ENCODE results near the gene DTWD1.
"Not testable (repeated sequence)": the region's sequence is repeated elsewhere in the genome, so short reads cannot be mapped to it uniquely, and the experiment has no call there.

DNA sequence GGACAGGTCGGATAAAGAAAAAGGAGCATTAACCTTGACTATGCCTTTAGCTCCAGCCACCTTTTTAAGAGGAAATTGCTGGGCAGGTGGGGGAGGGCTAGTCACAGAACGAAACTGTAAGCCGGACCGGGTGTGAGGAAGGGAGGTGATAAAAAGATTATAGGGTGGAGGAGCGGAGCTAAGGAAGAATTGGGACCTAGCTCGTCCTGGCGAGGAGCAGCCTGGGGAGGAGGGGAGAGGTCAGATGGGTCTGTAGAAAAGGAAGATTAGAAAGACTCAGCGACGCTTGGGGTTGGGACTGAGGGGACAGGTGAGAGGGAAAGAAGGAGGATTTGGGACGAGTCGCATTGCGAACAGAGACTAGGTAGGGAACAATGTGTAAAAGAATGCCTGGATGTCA lies 82.1 kb downstream of the DTWD1 start:
- TF ChIP-seq, protein P1, sequence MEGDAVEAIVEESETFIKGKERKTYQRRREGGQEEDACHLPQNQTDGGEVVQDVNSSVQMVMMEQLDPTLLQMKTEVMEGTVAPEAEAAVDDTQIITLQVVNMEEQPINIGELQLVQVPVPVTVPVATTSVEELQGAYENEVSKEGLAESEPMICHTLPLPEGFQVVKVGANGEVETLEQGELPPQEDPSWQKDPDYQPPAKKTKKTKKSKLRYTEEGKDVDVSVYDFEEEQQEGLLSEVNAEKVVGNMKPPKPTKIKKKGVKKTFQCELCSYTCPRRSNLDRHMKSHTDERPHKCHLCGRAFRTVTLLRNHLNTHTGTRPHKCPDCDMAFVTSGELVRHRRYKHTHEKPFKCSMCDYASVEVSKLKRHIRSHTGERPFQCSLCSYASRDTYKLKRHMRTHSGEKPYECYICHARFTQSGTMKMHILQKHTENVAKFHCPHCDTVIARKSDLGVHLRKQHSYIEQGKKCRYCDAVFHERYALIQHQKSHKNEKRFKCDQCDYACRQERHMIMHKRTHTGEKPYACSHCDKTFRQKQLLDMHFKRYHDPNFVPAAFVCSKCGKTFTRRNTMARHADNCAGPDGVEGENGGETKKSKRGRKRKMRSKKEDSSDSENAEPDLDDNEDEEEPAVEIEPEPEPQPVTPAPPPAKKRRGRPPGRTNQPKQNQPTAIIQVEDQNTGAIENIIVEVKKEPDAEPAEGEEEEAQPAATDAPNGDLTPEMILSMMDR (IDR thresholded peaks at IDR 0.05): not testable (repeated sequence)
- TF ChIP-seq EP300 (IDR thresholded peaks at IDR 0.05; ENCODE audit: borderline replicate concordance in 1 of 2, low read depth in 1 of 2, low read length in 1 of 2); RFX5 (IDR thresholded peaks at IDR 0.05; ENCODE audit: low read length); EZH2phosphoT487 (IDR thresholded peaks at IDR 0.05; ENCODE audit: borderline replicate concordance, low read depth); SMC3 (IDR thresholded peaks at IDR 0.05; ENCODE audit: low read depth, low read length): not testable (repeated sequence)

Data from SK-N-SH (cell line).